Measurements from ENCODE around the gene TTC23L. TPM values are rescaled to one million over a fixed set of nuclear protein-coding genes. Genes with fewer than 3 reads are reported as not detected.
"Not testable (repeated sequence)": the region's sequence is repeated elsewhere in the genome, so short reads cannot be mapped to it uniquely, and the experiment has no call there.

The TTC23L gene
- total RNA-seq, 1 donor from 2014 or later: not detected

DNA sequence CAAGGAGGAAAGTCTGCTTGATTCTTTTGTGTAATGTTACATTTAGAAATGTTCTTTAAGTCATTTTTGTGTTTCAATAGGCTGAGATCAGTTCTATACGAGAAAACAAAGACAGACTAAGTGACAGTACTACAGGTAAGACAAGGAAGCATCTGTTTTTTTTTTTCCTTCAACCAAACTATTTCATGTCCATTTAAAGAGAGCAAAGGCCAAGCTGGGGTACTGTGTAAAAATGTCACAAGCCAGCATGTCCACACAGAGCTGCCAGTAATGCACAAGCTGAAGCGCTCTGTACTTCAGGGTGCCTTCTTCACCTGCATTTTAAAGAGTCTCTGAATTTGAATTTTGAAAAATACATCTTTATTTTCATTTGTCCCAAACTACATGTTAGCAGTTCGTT, 20.2 kb upstream of the TTC23L start:
- Mint-ChIP-seq H3K4me3 (ENCODE audit: low read depth) (no peak overlapping the region), H3K27me3 (ENCODE audit: low read depth) (no peaks in the 10 kb centered on the region), H3K9me3 (no peaks in the 10 kb centered on the region), H3K36me3 (ENCODE audit: low read depth) (no peaks in the 10 kb centered on the region), H3K27ac (no peak overlapping the region), H3K4me1 (ENCODE audit: low read depth) (no peaks in the 10 kb centered on the region)
- no peak for DNase-seq (ENCODE audit: low spot score)
- intact Hi-C loops (cut with micrococcal nuclease): no loop called here

DNA sequence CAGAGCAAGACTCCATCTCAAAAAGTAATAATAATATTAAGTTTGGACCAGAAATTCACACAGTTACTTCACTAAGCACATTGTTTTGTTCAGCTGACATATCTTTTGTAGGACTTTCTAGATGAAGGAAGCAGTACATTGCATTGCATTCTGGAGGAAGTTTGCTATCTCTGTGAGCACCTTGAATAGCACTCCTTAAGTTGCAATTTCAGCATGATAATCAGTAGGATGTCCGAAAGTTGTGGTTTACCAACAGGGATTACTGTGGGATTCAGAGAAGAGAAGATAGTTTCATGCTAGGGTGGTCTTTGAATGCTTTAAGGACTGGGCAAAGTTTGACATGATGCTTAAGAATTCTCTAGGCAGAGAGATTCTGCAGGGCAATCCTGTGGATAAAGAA, 18.4 kb upstream of the TTC23L start:
- Mint-ChIP-seq H3K27ac (no peak overlapping the region), H3K4me1 (ENCODE audit: low read depth) (no peaks in the 10 kb centered on the region), H3K9me3 (no peaks in the 10 kb centered on the region), H3K27me3 (ENCODE audit: low read depth) (no peaks in the 10 kb centered on the region), H3K36me3 (ENCODE audit: low read depth) (no peaks in the 10 kb centered on the region), H3K4me3 (ENCODE audit: low read depth) (no peak overlapping the region)
- intact Hi-C loops (cut with micrococcal nuclease): no loop called here
- no peak for DNase-seq (ENCODE audit: low spot score)

DNA sequence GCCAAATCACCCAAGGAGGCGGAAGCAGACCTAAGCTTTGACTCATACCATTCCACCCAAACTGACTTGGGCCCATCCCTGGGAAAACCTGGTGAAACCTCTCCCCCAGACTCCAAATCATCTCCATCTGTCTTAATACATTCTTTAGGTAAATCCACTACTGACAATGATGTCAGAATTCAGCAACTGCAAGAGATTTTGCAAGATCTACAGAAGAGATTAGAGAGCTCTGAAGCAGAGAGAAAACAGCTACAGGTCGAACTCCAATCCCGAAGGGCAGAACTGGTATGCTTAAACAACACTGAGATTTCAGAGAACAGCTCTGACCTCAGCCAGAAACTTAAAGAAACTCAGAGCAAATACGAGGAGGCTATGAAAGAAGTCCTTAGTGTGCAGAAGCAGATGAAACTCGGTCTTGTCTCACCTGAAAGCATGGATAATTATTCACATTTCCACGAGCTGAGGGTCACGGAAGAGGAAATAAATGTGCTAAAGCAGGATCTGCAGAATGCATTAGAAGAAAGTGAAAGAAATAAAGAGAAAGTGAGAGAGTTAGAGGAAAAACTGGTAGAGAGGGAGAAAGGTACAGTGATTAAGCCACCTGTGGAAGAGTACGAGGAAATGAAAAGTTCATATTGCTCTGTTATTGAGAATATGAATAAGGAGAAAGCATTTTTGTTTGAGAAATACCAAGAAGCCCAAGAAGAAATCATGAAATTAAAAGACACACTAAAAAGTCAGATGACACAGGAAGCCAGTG, 15.8 kb upstream of the TTC23L start:
- Mint-ChIP-seq H3K4me3 (ENCODE audit: low read depth) (no peak overlapping the region), H3K4me1 (ENCODE audit: low read depth) (no peaks in the 10 kb centered on the region), H3K27ac (no peak overlapping the region), H3K27me3 (ENCODE audit: low read depth) (no peaks in the 10 kb centered on the region), H3K9me3 (no peaks in the 10 kb centered on the region), H3K36me3 (ENCODE audit: low read depth) (no peaks in the 10 kb centered on the region)
- no peak for DNase-seq (ENCODE audit: low spot score)
- intact Hi-C loops (cut with micrococcal nuclease): no loop called here

DNA sequence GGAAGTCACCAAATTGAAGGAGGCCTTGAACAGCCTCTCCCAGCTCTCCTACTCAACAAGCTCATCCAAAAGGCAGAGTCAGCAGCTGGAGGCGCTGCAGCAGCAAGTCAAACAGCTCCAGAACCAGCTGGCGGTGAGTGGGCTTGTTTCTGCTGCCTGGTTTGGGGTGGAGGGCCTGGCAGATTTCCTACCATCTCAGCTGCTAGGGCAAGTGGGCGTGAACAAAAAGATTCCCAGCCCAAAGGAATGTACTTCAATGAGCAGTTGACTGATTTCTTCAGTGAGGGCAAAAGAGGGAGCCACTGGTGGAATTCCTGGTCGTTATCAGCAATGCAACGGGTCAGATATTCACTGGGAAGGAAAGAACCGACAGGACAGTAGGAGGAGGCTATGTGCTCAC, 12.6 kb upstream of the TTC23L start:
- H3K9me3 Mint-ChIP-seq: no peaks in the 10 kb centered on the region
- H3K4me3 Mint-ChIP-seq (ENCODE audit: low read depth): no peak overlapping the region
- H3K4me1 Mint-ChIP-seq (ENCODE audit: low read depth): no peaks in the 10 kb centered on the region
- no peak overlapping the region for H3K27ac Mint-ChIP-seq
- DNase-seq (ENCODE audit: low spot score): no peak
- H3K36me3 Mint-ChIP-seq (ENCODE audit: low read depth): no peaks in the 10 kb centered on the region
- intact Hi-C loops (cut with micrococcal nuclease): no loop called here
- H3K27me3 Mint-ChIP-seq (ENCODE audit: low read depth): no peaks in the 10 kb centered on the region

DNA sequence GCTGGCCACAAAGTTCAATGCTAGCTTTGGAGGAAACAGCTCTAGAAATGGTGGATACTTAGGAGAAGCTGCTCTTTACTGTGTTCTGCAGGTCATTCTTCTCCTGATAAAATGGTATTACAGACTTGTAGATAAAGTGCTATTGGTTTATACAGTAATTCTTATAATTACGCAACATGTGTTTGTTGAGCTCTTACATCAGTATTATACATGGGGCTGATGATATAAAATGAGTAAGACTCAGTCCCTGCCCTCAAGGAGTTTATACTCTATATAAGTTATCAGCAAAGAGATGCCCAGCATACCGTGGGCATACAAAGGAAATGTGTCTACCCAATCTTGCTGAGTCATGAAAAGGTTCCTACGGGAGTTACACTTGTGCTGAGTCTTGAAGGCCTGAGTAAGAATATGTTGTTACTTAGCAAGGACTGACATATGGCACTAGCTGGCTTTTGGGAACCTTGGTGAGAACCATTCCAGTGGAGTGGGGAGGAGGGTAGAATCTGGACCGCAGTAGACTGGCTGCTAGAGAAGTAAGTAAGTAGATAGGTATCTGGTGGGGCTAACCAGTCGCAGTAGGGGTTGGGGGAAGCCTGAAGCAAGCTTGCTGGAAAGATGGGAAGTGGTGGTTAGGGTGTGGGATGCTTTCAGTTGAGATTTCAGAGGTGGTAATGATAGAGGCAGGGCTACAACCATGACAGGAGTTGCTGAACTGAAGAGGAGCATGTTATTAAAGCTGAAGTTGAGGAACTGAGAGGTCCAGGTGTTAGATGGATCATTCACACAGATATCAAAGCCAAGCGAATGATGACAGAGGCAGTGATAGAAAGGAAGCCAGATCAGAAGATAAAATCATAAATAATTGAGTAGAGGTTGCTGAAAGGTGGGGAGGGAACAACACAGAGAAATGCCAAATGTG, 11.1 kb upstream of the TTC23L start:
- no peaks in the 10 kb centered on the region for H3K27me3 Mint-ChIP-seq (ENCODE audit: low read depth)
- intact Hi-C loops (cut with micrococcal nuclease): no loop called here
- no peaks in the 10 kb centered on the region for H3K9me3 Mint-ChIP-seq
- no peaks in the 10 kb centered on the region for H3K36me3 Mint-ChIP-seq (ENCODE audit: low read depth)
- DNase-seq (ENCODE audit: low spot score): no peak
- H3K4me3 Mint-ChIP-seq (ENCODE audit: low read depth): no peak overlapping the region
- H3K27ac Mint-ChIP-seq: no peak overlapping the region
- H3K4me1 Mint-ChIP-seq (ENCODE audit: low read depth): no peaks in the 10 kb centered on the region

DNA sequence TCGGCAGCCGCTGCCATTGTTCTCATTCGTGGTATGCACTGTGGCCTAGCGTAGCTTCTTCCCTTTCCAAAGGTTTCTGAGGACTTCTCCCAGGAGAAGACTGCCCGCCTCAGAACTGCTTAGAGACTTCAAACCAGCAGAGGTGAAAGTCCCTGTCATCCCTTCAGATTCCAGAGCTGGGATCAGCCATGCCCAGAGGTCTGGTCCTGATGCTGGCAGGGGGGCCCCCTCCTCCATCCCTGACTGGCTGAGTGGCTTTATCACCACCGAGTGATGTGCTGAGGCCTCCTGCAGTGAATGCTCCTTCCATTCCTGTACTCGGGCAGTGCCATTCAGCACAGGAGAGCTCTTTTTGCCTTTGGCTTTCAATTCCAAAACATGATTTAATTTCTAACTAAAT, 8.1 kb upstream of the TTC23L start:
- H3K9me3 Mint-ChIP-seq; H3K4me3 Mint-ChIP-seq (ENCODE audit: low read depth); H3K27me3 Mint-ChIP-seq (ENCODE audit: low read depth); H3K27ac Mint-ChIP-seq; H3K36me3 Mint-ChIP-seq (ENCODE audit: low read depth); DNase-seq (ENCODE audit: low spot score); H3K4me1 Mint-ChIP-seq (ENCODE audit: low read depth): not testable (repeated sequence)
- intact Hi-C loops (cut with micrococcal nuclease): loop anchor here (10.0 kb wide), 1 partner anchor 336 kb away; no protein-coding TSS in a partner anchor

DNA sequence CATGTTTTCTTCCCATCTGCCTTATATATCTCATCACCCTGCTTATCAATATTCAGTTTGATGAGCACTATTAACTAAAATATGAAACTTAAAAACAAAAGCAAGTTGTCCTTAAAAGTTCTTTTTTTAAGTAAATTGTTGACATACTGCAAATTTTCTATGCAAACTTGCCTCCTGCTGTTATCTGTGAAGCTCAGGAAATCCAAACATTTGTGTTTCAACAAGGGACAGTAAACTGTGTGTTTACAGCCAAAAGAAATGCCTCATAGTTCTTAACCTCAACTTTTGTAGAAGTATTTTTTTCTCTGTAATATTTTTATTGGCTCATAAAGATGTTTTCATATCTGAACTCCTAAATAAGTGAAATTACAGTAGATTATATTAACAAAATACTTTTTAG, 7.7 kb upstream of the TTC23L start:
- Mint-ChIP-seq H3K36me3 (ENCODE audit: low read depth) (no peaks in the 10 kb centered on the region), H3K27ac (no peak overlapping the region), H3K9me3 (no peaks in the 10 kb centered on the region), H3K4me3 (ENCODE audit: low read depth) (no peak overlapping the region), H3K27me3 (ENCODE audit: low read depth) (peaks cover 6% of the 10 kb centered on the region), H3K4me1 (ENCODE audit: low read depth) (peaks cover 2% of the 10 kb centered on the region)
- intact Hi-C loops (cut with micrococcal nuclease): loop anchor here (10.0 kb wide), 1 partner anchor 337 kb away; no protein-coding TSS in a partner anchor
- DNase-seq (ENCODE audit: low spot score): no peak

DNA sequence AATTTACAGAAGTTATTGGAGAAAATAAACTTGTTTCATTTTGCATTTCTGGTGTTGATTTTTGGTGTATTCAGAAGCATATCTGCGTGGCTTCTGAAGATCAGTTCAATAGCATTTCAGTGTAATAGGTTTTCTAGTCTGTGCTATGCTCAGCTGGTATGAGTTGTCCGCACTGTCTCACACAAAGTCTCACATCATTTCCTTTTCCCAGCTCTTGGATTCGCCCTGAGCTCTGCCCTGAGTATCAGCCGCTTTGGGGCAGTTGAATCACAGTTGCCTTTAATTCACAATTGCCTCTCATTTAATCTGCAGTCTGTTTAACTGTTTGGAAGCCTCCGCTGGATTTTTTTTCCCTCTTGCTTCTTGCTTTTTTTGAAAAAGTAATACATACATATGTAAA, 6.4 kb upstream of the TTC23L start:
- Mint-ChIP-seq H3K4me3 (ENCODE audit: low read depth) (no peak overlapping the region), H3K27ac (no peak overlapping the region), H3K36me3 (ENCODE audit: low read depth) (no peaks in the 10 kb centered on the region), H3K9me3 (no peaks in the 10 kb centered on the region), H3K4me1 (ENCODE audit: low read depth) (peaks cover 2% of the 10 kb centered on the region), H3K27me3 (ENCODE audit: low read depth) (peaks cover 9% of the 10 kb centered on the region)
- no peak for DNase-seq (ENCODE audit: low spot score)
- intact Hi-C loops (cut with micrococcal nuclease): loop anchor here (10.0 kb wide), 1 partner anchor 338 kb away; no protein-coding TSS in a partner anchor

DNA sequence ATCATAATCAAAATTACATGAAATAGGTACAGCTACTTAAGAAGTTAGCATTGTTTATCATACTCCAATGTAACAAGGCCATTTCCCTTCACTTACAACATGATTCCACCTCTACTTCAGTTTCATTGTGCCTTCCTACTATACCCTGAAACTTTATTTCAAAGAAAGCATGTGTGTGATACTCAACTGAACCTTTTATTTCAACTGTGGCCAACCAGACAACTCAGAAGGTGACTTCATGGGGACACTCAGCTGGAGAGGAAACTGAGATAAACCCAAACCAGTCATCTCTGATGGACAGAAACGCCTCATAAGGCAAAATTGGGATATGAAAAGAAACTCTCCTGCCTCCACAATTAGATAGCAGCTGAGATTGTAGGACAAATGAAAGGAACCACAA, 5.9 kb upstream of the TTC23L start:
- DNase-seq (ENCODE audit: low spot score): no peak
- intact Hi-C loops (cut with micrococcal nuclease): loop anchor here (10.0 kb wide), 1 partner anchor 338 kb away; no protein-coding TSS in a partner anchor
- Mint-ChIP-seq H3K27ac (no peak overlapping the region), H3K4me3 (ENCODE audit: low read depth) (no peak overlapping the region), H3K27me3 (ENCODE audit: low read depth) (peaks cover 9% of the 10 kb centered on the region), H3K9me3 (no peaks in the 10 kb centered on the region), H3K4me1 (ENCODE audit: low read depth) (peaks cover 2% of the 10 kb centered on the region), H3K36me3 (ENCODE audit: low read depth) (no peaks in the 10 kb centered on the region)

DNA sequence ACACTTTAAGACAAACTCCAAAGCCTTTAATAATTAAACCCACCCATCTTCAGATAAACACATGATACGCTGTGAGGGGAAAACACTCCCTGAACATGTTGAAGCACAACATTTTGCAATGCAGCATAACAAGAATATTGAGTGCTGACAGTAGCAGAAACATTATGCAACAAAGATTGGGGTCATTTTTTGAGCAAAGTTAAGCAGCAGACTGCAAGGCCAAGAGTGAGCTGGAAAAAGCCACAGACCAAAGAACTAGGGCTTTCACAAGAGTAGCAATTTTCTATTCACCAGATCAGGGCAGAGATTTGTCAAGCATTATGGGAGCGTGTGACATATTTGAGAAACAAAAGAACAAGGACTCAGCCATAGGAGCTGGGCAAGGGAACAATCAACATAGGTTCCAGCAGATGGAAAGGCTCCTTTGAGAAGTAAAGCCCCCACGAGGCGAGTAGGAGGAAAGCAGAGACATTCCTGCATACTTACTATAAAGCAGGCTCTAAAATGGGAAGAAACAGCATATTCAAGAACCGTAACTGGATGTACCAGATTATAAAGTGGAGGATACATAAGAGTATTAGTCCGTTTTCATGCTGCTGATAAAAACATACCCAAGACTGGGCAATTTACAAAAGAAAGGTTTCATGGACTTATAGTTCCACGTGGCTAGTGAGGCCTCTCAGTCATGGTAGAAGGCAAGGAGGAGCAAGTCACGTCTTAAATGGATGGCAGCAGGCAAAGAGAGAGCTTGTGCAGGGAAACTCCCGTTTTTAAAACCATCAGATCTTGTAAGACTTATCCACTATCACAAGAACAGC, 4.8 kb upstream of the TTC23L start:
- Mint-ChIP-seq H3K36me3 (ENCODE audit: low read depth) (no peaks in the 10 kb centered on the region), H3K4me3 (ENCODE audit: low read depth) (no peak overlapping the region), H3K27me3 (ENCODE audit: low read depth) (peaks cover 9% of the 10 kb centered on the region), H3K9me3 (no peaks in the 10 kb centered on the region), H3K27ac (no peak overlapping the region), H3K4me1 (ENCODE audit: low read depth) (peaks cover 8% of the 10 kb centered on the region)
- intact Hi-C loops (cut with micrococcal nuclease): loop anchor here (10.0 kb wide), 1 partner anchor 339 kb away; no protein-coding TSS in a partner anchor
- DNase-seq (ENCODE audit: low spot score): no peak

DNA sequence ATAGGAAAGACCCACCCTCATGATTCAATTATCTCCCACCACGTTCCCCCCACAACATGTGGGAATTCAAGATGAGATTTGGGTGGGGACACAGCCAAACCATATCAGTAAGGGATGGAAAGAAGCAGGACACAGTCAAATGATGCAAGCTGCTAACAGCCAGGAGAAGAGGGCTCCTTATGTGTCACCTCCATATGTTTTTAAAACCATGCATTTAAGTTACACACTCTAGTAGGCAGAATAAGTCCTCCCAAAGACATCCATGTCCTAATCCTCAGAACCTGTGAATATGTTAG, 4.2 kb upstream of the TTC23L start:
- intact Hi-C loops (cut with micrococcal nuclease): loop anchor here (10.0 kb wide), 1 partner anchor 340 kb away; no protein-coding TSS in a partner anchor
- no peak for DNase-seq (ENCODE audit: low spot score)
- H3K4me1 Mint-ChIP-seq (ENCODE audit: low read depth): peaks cover 12% of the 10 kb centered on the region
- peaks cover 9% of the 10 kb centered on the region for H3K27me3 Mint-ChIP-seq (ENCODE audit: low read depth)
- H3K36me3 Mint-ChIP-seq (ENCODE audit: low read depth): no peaks in the 10 kb centered on the region
- H3K9me3 Mint-ChIP-seq: no peaks in the 10 kb centered on the region
- no peak overlapping the region for H3K4me3 Mint-ChIP-seq (ENCODE audit: low read depth)
- no peak overlapping the region for H3K27ac Mint-ChIP-seq

DNA sequence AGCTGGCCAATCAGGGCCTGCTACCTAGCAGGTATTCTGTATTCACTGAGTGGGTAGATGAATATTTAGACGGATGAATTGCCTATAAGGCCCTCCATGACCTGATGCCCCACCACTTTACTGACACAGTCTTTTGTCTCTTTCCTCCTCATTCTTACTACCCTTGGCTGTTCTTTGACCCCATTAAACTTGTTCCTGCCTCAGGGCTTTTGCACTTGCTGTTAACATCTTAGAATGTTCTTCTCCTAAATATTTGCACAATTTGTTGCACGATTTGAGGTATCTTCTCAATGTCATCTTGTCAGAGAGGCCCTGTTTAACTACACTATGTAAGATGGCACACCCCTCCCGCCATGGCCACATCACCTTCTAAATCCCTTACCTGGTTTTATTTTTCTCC, 3.3 kb upstream of the TTC23L start:
- Mint-ChIP-seq H3K27me3 (ENCODE audit: low read depth) (peaks cover 14% of the 10 kb centered on the region), H3K9me3 (no peaks in the 10 kb centered on the region), H3K27ac (no peak overlapping the region), H3K4me3 (ENCODE audit: low read depth) (no peak overlapping the region), H3K36me3 (ENCODE audit: low read depth) (no peaks in the 10 kb centered on the region), H3K4me1 (ENCODE audit: low read depth) (peaks cover 12% of the 10 kb centered on the region)
- no peak for DNase-seq (ENCODE audit: low spot score)
- intact Hi-C loops (cut with micrococcal nuclease): loop anchor here (10.0 kb wide), 1 partner anchor 341 kb away; no protein-coding TSS in a partner anchor
